SK-N-SH treated with all-trans-retinoic acid at 6 μM for 48 hours (cell line): ENCODE data around the gene ACOXL.

Source experiments
- ATAC-seq: fragments of 200-7000 bp; cut with Tn5 transposase; 3 replicates; pipeline ENCODE4 v1.9.1; 2020; ENCODE audit warnings: mild to moderate bottlenecking, moderate library complexity
- ARNTL ChIP-seq: fragments of 450-650 bp; formaldehyde crosslinking; IDR thresholded peaks from 2 replicates; pipeline ENCODE4 v1.5.0; 2020; ENCODE audit warnings: low read depth, mild to moderate bottlenecking, moderate library complexity, borderline replicate concordance
- CSDC2 ChIP-seq: fragments of 250-450 bp; sonication (Bioruptor Pico); IDR thresholded peaks from 2 replicates; pipeline ENCODE4 v1.5.0; 2020; ENCODE audit warnings: mild to moderate bottlenecking, moderate library complexity
- ISL1 ChIP-seq: fragments of 250-450 bp; sonication (Bioruptor Pico); IDR thresholded peaks from 2 replicates; pipeline ENCODE4 v2.1.2; 2022; ENCODE audit warnings: mild to moderate bottlenecking, moderate library complexity
- OSR1 ChIP-seq: fragments of 250-450 bp; sonication (Bioruptor Pico); IDR thresholded peaks from 2 replicates; pipeline ENCODE4 v1.8.0; 2022; ENCODE audit warnings: moderate library complexity, mild to moderate bottlenecking, inconsistent platforms
- PPARA ChIP-seq: fragments of 250-450 bp; sonication (Bioruptor Pico); IDR thresholded peaks from 2 replicates; pipeline ENCODE4 v1.5.0; 2020; ENCODE audit warnings: mild to moderate bottlenecking, borderline replicate concordance
- SNAI2 ChIP-seq: fragments of 250-450 bp; sonication (Bioruptor Pico); IDR thresholded peaks from 2 replicates; pipeline ENCODE4 v1.5.0; 2020; ENCODE audit warnings: mild to moderate bottlenecking, moderate library complexity
- TCF4 ChIP-seq: fragments of 250-450 bp; sonication (Bioruptor Pico); IDR thresholded peaks from 2 replicates; pipeline ENCODE4 v1.8.0; 2021; ENCODE audit warnings: mild to moderate bottlenecking, moderate library complexity, borderline replicate concordance
- TOX ChIP-seq: fragments of 250-450 bp; sonication (Bioruptor Pico); IDR thresholded peaks from 2 replicates; pipeline ENCODE4 v1.8.0; 2021; ENCODE audit warnings: mild to moderate bottlenecking, moderate library complexity, borderline replicate concordance
- ZC3H10 ChIP-seq: fragments of 250-450 bp; sonication (Bioruptor Pico); IDR thresholded peaks from 2 replicates; pipeline ENCODE4 v1.5.1; 2021; ENCODE audit warnings: mild to moderate bottlenecking, moderate library complexity
- ZFP30 ChIP-seq: fragments of 450-650 bp; formaldehyde crosslinking; IDR thresholded peaks from 2 replicates; pipeline ENCODE4 v1.5.0; 2022; ENCODE audit warnings: mild to moderate bottlenecking, moderate library complexity
- ZNF565 ChIP-seq: fragments of 450-650 bp; formaldehyde crosslinking; conservative IDR thresholded peaks from 2 replicates; pipeline ENCODE4 v1.5.0; 2020; ENCODE audit warnings: low read depth, mild to moderate bottlenecking, moderate library complexity
- TF ChIP-seq, protein P1 (sequence below): fragments of 250-450 bp; sonication (Bioruptor Pico); IDR thresholded peaks from 2 replicates; pipeline ENCODE4 v1.8.0; 2021; ENCODE audit warnings: low read depth, mild to moderate bottlenecking, moderate library complexity, borderline replicate concordance
- TF ChIP-seq, protein P2 (sequence below): fragments of 250-450 bp; sonication (Bioruptor Pico); IDR thresholded peaks from 2 replicates; pipeline ENCODE4 v1.5.0; 2020; ENCODE audit warnings: mild to moderate bottlenecking, moderate library complexity
- TF ChIP-seq, protein P3 (sequence below): fragments of 250-450 bp; sonication (Bioruptor Pico); IDR thresholded peaks from 2 replicates; pipeline ENCODE4 v1.5.1; 2020; ENCODE audit warnings: low read depth, mild to moderate bottlenecking, moderate library complexity
- TF ChIP-seq, protein P4 (sequence below): fragments of 250-450 bp; sonication (Bioruptor Pico); IDR thresholded peaks from 2 replicates; pipeline ENCODE4 v1.5.1; 2021; ENCODE audit warnings: mild to moderate bottlenecking, moderate library complexity

The ACOXL gene

DNA sequence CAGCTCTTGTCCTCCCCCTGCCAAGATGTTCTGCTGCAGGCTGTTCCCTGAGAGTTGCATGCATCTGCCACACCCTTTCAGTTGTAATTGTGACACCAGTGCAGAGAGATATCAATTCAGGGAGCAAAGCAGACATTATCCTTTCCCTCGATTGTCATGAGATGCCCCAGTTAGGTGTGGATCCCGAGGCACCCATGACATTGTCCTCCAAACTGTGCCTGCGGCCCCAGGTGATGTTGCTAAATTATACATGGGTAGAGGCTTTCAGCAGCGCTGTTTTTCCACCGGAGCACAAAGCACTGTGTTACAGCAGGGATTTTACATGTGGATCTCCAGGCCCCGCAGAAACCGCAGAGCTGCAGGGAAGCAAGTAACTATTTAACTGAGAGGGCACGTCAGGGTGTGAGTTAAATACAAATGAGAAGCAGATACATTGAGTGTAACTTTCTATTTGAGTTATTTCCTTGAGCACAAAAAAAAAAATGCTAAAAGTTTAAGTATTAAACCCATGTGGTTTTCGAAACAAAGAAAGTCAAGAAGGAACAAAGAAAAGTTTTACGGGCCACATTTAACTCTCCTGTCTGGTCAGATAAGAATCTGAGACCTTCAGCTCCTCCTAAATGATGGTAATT is 298.0 kb downstream of the ACOXL start:
- TF ChIP-seq, protein P1, sequence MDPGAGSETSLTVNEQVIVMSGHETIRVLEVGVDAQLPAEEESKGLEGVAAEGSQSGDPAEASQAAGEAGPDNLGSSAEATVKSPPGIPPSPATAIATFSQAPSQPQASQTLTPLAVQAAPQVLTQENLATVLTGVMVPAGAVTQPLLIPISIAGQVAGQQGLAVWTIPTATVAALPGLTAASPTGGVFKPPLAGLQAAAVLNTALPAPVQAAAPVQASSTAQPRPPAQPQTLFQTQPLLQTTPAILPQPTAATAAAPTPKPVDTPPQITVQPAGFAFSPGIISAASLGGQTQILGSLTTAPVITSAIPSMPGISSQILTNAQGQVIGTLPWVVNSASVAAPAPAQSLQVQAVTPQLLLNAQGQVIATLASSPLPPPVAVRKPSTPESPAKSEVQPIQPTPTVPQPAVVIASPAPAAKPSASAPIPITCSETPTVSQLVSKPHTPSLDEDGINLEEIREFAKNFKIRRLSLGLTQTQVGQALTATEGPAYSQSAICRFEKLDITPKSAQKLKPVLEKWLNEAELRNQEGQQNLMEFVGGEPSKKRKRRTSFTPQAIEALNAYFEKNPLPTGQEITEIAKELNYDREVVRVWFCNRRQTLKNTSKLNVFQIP (CRISPR knock-in tag): no peak
- ATAC-seq: no peak

DNA sequence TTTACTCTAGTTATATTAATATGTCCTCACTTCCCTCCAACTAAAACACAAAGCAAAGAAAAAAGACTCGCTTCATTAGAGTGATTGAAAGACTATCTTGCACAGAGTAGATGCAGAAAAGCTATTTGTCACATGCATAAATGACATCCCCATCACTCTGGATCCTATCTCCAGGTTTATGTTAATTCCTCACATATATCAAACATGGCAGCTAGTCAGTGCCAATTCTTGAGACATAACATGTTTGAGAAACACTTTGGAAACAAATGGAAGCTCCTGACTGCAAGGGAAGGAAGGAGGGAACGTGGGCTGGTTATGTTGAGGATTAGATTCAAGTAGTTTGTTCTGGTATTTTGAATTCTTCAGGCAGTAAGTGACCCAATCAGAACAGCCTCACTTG is 298.6 kb downstream of the ACOXL start:
- ATAC-seq: no peak
- TF ChIP-seq, protein P2, sequence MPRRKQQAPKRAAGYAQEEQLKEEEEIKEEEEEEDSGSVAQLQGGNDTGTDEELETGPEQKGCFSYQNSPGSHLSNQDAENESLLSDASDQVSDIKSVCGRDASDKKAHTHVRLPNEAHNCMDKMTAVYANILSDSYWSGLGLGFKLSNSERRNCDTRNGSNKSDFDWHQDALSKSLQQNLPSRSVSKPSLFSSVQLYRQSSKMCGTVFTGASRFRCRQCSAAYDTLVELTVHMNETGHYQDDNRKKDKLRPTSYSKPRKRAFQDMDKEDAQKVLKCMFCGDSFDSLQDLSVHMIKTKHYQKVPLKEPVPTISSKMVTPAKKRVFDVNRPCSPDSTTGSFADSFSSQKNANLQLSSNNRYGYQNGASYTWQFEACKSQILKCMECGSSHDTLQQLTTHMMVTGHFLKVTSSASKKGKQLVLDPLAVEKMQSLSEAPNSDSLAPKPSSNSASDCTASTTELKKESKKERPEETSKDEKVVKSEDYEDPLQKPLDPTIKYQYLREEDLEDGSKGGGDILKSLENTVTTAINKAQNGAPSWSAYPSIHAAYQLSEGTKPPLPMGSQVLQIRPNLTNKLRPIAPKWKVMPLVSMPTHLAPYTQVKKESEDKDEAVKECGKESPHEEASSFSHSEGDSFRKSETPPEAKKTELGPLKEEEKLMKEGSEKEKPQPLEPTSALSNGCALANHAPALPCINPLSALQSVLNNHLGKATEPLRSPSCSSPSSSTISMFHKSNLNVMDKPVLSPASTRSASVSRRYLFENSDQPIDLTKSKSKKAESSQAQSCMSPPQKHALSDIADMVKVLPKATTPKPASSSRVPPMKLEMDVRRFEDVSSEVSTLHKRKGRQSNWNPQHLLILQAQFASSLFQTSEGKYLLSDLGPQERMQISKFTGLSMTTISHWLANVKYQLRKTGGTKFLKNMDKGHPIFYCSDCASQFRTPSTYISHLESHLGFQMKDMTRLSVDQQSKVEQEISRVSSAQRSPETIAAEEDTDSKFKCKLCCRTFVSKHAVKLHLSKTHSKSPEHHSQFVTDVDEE: no peak
- no peak for TF ChIP-seq ZFP30 (CRISPR knock-in tag)
- no peak for TF ChIP-seq ARNTL (CRISPR knock-in tag)
- no peak for TF ChIP-seq PPARA
- TF ChIP-seq SNAI2 (CRISPR knock-in tag): no peak
- TF ChIP-seq, protein P3, sequence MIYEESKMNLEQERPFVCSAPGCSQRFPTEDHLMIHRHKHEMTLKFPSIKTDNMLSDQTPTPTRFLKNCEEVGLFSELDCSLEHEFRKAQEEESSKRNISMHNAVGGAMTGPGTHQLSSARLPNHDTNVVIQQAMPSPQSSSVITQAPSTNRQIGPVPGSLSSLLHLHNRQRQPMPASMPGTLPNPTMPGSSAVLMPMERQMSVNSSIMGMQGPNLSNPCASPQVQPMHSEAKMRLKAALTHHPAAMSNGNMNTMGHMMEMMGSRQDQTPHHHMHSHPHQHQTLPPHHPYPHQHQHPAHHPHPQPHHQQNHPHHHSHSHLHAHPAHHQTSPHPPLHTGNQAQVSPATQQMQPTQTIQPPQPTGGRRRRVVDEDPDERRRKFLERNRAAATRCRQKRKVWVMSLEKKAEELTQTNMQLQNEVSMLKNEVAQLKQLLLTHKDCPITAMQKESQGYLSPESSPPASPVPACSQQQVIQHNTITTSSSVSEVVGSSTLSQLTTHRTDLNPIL: no peak
- TF ChIP-seq ISL1 (CRISPR knock-in tag): no peak
- TF ChIP-seq OSR1 (CRISPR knock-in tag): no peak
- TF ChIP-seq, protein P4, sequence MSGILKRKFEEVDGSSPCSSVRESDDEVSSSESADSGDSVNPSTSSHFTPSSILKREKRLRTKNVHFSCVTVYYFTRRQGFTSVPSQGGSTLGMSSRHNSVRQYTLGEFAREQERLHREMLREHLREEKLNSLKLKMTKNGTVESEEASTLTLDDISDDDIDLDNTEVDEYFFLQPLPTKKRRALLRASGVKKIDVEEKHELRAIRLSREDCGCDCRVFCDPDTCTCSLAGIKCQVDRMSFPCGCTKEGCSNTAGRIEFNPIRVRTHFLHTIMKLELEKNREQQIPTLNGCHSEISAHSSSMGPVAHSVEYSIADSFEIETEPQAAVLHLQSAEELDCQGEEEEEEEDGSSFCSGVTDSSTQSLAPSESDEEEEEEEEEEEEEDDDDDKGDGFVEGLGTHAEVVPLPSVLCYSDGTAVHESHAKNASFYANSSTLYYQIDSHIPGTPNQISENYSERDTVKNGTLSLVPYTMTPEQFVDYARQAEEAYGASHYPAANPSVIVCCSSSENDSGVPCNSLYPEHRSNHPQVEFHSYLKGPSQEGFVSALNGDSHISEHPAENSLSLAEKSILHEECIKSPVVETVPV (CRISPR knock-in tag): no peak
- no peak for TF ChIP-seq TCF4 (CRISPR knock-in tag)
- TF ChIP-seq, protein P1 (CRISPR knock-in tag): no peak
- TF ChIP-seq CSDC2 (CRISPR knock-in tag): no peak
- no peak for TF ChIP-seq ZNF565 (CRISPR knock-in tag)

DNA sequence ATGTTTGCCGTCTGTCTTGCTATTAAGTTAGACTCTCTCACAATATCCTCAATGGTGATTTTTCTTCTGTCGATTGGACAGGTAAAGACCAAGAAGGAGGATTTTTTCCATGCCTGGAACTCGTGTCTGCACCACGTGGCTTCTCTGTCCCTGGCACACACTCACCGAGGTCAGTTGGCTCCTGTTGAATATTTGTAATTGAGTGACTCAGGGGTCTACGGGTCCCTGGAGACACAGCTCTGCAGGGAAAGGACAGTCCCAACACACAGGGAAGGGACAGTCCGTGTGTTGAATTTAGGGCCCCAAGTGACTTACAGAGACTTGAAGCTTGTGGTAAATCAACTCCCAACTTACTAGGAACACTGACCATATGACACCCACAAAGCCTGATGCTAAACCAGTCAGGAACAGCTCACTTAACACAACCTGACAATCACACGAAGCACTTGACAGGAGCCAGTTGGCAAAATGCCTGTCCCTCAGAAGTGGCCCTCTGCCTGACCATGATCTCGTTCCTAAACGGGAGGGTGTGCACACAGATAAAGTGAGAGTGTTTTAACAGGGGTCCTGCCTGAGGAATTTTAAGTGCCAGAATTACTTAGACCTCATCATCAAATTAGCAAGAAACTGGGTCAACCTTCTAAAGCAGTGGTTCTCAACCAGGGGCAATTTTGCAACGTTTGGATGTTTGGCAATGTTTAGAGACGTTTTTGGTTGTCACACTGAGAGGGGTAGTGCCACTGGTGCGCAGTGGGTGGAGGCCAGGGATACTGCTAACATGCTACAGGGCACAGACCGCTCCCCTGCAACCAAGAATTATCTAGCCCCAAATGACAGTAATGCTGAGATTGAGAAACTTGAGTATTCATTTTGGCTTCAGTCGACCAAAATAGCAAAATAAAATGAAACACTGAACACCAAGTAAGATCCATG is 299.4 kb downstream of the ACOXL start:
- TF ChIP-seq, protein P3: no peak
- TF ChIP-seq TCF4 (CRISPR knock-in tag): no peak
- TF ChIP-seq, protein P1 (CRISPR knock-in tag): no peak
- TF ChIP-seq TOX (CRISPR knock-in tag): no peak
- no peak for TF ChIP-seq PPARA
- no peak for TF ChIP-seq ZC3H10 (CRISPR knock-in tag)
- no peak for ATAC-seq
